HG03060 (cell line): ENCODE results near the gene GRIN2A.

ENCODE experiments used
- ATAC-seq: cut with Tn5 transposase; IDR thresholded peaks from one replicate; pipeline ENCODE4 v1.9.1; 2021; ENCODE audit warnings: low read depth, moderate number of reproducible peaks; ENCODE audit not compliant: unreplicated experiment

Gene GRIN2A

DNA sequence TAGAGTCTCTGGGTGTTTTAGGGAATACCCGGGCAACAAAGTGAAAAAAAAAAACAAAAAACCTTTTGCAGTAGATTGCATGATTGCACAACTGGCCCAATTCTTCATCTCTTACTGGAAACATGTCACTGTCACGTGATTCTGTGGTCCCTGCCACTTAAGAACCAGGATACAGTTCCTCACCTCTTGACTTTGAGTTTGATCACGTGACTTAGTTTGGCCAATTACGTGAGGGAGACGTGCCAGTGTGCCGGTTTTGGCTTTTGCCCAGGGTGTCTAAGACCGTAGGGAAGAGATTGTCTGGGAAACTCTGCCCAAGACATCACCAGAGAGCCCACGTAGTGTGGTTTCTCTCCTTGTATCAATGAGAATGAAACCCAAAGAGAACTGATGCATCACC lies 88.7 kb downstream of the GRIN2A start:
- no peak for ATAC-seq

DNA sequence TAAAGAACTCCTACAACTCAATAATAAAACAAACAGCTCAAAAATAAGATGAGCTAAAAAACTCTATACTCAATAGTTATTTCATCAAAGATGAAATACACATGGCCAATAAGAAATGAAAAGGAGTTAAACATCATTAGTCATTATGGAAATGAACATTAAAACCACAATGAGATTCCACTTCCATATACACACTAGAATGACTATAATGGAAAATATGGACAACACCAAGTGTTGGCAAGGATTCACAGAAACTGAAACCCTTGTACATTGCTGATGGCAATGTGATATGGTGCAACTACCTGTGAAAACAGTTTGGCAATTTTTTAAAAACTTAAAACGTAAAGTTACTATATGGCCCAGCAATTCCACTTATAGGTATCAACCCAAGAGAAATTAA lies 91.4 kb downstream of the GRIN2A start:
- no peak for ATAC-seq

- no peak for ATAC-seq
Measured at GRCh38 chr16:10088380-10088793, 93.8 kb downstream of the GRIN2A start.

DNA sequence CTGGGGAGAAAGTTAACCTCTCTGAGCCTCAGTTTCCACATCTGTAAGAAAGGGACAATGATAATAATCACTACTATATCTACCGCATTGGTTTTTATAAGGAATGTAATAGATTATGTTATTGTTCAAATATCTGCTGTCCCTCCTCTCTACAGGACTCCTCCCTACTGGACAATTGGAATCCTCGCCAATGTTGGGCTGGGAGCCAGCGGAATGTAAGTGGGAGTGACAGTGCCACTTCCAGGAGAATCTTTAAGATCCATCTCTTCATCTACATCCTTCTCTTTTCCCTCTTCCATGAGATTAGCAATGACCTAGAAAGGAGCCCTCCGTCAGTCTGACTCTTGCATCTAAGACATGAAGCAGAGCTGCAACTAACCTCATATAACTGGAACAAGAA lies 95.1 kb downstream of the GRIN2A start:
- ATAC-seq = no peak

DNA sequence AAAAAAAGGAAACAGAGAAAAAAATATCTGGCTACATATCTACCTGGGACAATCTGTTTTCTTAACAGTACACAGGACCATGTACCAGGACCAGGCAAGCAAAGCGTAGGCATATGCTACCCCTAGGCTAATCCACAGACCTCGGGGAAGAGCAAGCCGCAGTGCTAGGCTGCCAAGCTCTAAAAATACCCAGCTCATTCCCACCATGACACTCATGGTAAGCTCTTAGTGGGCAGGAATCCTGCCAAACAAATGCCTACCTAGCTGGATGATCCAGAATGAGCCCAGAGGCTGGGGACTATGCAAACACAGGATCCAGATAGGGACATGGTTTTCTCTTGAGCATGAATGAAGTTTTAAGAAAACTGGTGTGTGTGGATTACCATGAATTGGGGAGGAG lies 95.6 kb downstream of the GRIN2A start:
- ATAC-seq = no peak

GRCh38 chr16:10085078-10085798 lies 97.0 kb downstream of the GRIN2A start:
- no peak for ATAC-seq

DNA sequence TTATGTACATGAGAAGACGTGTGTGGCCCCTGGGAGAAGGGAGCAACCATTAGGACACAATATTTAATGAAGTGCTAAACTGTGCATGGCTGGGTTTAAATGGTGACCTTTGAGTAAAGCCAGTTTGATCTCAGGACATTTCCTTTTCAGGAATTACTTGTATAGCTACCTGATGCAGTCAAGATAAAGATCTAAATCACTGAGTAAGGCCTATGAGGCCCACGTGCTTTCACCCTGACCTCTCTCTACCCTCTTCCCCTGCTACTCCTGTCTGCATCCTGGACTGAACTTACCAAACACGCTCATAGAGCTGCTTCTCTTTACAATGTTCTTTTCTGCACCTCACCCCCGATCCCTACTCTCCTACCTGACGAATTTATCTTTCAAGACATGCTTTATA lies 98.9 kb downstream of the GRIN2A start:
- ATAC-seq = no peak

GRCh38 chr16:10081201-10081940 lies 100.9 kb downstream of the GRIN2A start:
- no peak for ATAC-seq

GRCh38 chr16:10080051-10080772 lies 102.0 kb downstream of the GRIN2A start:
- ATAC-seq = no peak

- no peak for ATAC-seq
Measured at GRCh38 chr16:10078541-10078949, 103.7 kb downstream of the GRIN2A start.

- ATAC-seq = no peak
Measured at GRCh38 chr16:10077861-10078260, 104.4 kb downstream of the GRIN2A start.

- ATAC-seq = no peak
Measured at GRCh38 chr16:10076037-10076436, 106.2 kb downstream of the GRIN2A start.

DNA sequence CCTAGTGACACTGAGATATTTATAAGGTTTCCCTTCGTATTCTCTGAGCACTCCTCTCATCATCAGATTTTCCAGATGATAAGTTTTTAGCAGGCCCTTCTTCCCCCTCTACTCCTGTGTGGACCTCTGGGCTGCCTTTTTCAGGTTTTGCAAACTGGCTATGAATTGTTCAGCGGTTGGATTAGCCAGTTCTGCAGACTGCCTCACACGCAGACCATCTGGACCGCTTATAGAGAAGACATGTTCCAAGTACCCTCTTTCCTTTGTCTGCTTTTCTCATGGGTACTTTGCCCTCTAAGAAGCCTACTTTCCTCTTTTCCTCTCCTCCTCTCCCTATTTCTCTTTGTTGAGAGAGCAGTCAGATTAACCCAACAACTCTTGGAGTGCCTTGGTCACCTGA lies 111.6 kb downstream of the GRIN2A start:
- no peak for ATAC-seq

DNA sequence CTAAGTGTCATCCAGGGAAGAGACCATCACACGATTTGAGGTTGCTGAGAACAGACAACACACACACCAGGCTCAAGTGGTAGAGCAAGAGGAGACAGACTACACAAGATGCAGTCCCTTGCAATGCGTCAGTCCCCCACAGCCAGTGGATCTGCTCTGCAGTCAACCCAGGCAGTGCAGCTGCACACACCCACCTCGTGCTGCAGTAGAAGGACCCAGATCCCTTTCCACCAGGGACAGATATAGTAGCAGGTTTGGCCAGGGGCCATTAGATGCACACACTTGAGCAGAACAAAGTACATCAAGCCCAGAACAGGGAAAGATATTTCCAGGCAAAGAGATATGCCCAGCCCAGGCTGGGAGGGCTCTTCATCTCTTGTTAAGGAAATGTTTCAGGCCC lies 112.9 kb downstream of the GRIN2A start:
- ATAC-seq = no peak

GRCh38 chr16:10067835-10068234 lies 114.4 kb downstream of the GRIN2A start:
- no peak for ATAC-seq

DNA sequence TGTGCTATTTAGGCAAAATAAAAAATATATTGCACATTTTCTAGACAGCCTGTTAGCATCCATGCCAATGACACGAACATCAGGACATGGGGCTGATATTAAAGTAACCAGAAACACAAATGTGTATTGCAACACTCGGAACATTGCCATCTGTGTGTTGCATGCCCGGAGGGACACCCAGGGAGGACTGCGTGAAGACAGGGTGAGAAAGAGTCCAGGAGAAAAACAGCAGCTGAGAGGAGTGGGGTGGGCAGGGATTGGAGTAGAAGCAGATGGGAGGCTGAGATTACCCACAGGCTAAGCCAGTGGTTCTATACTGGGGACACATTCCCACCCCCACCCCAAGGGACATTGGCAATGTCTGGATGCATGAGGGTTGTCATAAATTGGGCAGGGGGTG lies 114.8 kb downstream of the GRIN2A start:
- ATAC-seq = no peak

GRCh38 chr16:10065019-10065418 lies 117.2 kb downstream of the GRIN2A start:
- ATAC-seq = no peak

DNA sequence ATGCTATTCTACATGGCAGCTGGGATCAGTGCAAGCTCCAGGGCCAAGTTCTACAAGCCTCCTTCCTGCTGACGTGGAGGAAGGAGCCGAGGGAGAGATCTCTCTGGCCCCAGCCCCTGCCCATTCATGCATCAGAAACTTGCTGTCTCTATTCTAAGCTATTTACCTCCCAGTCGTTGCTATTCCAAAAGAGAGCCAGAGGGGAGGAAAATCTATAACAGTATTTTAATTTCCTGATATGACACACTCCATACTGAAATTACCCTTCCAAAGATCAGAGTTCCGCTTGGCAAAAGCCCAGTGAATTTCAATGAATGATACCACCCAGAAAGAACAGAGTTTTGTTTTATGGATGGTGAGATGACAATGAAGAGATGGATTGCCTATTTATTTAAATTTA lies 133.4 kb downstream of the GRIN2A start:
- ATAC-seq = no peak

DNA sequence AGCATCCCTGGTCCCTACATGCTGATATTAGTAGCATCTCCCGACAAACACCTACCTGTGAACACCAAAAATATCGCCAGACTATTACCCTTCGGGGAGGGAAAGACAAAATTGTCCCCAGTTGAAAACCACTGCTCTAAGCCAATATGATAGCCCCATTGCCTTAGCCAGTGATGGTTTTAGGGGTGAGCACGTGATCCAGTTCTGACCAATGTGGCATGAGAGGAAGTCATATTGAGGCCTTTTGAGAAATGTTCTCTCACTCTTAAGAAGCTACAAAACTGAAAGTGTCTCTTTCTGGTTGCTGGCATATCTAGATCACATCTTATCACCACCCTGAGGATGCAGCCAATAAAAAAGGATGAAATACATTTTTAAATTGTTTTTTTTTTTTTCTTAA lies 136.3 kb downstream of the GRIN2A start:
- ATAC-seq = no peak

- no peak for ATAC-seq
Measured at GRCh38 chr16:10045291-10045775, 136.9 kb downstream of the GRIN2A start.
